Colonic mucosa (tissue), 4 donors: ENCODE results near the gene S100A8. TPM values are rescaled to one million over a fixed set of nuclear protein-coding genes. Genes with fewer than 3 reads are reported as not detected.
"Not testable (repeated sequence)": the region's sequence is repeated elsewhere in the genome, so short reads cannot be mapped to it uniquely, and the experiment has no call there.

ENCODE experiments used
- DNase-seq: peaks from one replicate; pipeline ENCODE4 v3.0.0-alpha.2; 2020
- H3K27ac ChIP-seq: fragments of 200-600 bp; one replicate; pipeline ENCODE4 v1.8.0; 2021
- H3K27me3 ChIP-seq: fragments of 200-600 bp; one replicate; pipeline ENCODE4 v1.8.0; 2021
- H3K36me3 ChIP-seq: fragments of 200-600 bp; one replicate; pipeline ENCODE4 v1.8.0; 2021
- H3K4me1 ChIP-seq: fragments of 200-600 bp; one replicate; pipeline ENCODE4 v1.8.0; 2021; ENCODE audit warnings: mild to moderate bottlenecking
- H3K4me3 ChIP-seq: fragments of 200-600 bp; one replicate; pipeline ENCODE4 v1.8.0; 2021
- H3K9ac ChIP-seq, 2 donors: one replicate each; pipeline ENCODE4 v1.7.0; 2013; ENCODE audit warnings: control low read depth in 2 of 2, low read depth in 2 of 2, low read length in 2 of 2
- H3K9me3 ChIP-seq: fragments of 200-600 bp; one replicate; pipeline ENCODE4 v1.8.0; 2021
- intact Hi-C: fragments of 100-400 bp; cut with DNase I; formaldehyde crosslinking; loops from one replicate; pipeline ENCODE4 v1.14.1; 2022
- total RNA-seq, 2 donors: library from RNA; stranded (reverse); fragmentation: NEBNext Ultra II Directional in 1 of 2; extraction: Animal tissue kit (Norgen Biotek cat#: 25700) in 1 of 2; gene quantifications; one replicate each; pipeline ENCODE4 v1.2.1, GENCODE V29; 2021
- TF ChIP-seq, protein P1 (sequence below): fragments of 200-600 bp; IDR thresholded peaks from one replicate; pipeline ENCODE4 v1.8.0; 2022; ENCODE audit warnings: antibody characterized with exemption, mild to moderate bottlenecking
- donor health status: healthy.
- donor health status: DM: no; HTN: no; CAD: no.
- donor health status: DM: no; HTN: no; CAD: no.

S100A8 gene
- total RNA-seq, 2 donors from 2014 or later = 0.79 to 6.9 TPM

GRCh38 chr1:153422450-153423068 lies 31.7 kb upstream of the S100A8 start:
- H3K4me1 ChIP-seq = no peaks in the 10 kb centered on the region
- H3K4me3 ChIP-seq = no peak overlapping the region
- no peak overlapping the region for H3K27ac ChIP-seq
- no peaks in the 10 kb centered on the region for H3K36me3 ChIP-seq
- H3K27me3 ChIP-seq = peaks cover 4% of the 10 kb centered on the region
- peak; percentile 74 for DNase-seq
- intact Hi-C loops = no loop called here
- no peak overlapping the region for H3K9ac ChIP-seq
- no peaks in the 10 kb centered on the region for H3K9me3 ChIP-seq
- TF ChIP-seq, protein P1, sequence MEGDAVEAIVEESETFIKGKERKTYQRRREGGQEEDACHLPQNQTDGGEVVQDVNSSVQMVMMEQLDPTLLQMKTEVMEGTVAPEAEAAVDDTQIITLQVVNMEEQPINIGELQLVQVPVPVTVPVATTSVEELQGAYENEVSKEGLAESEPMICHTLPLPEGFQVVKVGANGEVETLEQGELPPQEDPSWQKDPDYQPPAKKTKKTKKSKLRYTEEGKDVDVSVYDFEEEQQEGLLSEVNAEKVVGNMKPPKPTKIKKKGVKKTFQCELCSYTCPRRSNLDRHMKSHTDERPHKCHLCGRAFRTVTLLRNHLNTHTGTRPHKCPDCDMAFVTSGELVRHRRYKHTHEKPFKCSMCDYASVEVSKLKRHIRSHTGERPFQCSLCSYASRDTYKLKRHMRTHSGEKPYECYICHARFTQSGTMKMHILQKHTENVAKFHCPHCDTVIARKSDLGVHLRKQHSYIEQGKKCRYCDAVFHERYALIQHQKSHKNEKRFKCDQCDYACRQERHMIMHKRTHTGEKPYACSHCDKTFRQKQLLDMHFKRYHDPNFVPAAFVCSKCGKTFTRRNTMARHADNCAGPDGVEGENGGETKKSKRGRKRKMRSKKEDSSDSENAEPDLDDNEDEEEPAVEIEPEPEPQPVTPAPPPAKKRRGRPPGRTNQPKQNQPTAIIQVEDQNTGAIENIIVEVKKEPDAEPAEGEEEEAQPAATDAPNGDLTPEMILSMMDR = no peak

DNA sequence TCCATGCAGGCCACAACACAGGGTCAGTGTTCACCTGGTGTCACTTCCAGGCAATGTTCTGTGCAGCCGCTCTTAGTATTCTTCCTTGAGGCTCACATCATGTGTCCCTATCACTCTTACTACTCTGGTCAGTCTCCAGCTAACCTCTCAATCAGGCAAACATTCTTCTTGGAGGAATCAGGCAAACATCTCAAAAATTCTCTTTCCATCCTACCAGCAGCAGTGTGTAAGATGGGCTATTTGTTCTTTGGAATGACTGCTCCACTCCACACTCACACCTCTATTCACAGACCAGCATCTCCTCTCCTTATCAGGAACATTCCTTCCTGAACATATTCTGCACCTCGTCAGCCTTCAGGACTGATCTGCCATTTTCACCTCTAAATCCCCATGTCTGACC lies 29.4 kb upstream of the S100A8 start:
- no peak for DNase-seq
- TF ChIP-seq, protein P1 = no peak
- no peak overlapping the region for H3K9ac ChIP-seq
- H3K27ac ChIP-seq = no peak overlapping the region
- no peaks in the 10 kb centered on the region for H3K36me3 ChIP-seq
- intact Hi-C loops = no loop called here
- no peaks in the 10 kb centered on the region for H3K9me3 ChIP-seq
- no peaks in the 10 kb centered on the region for H3K4me1 ChIP-seq
- no peak overlapping the region for H3K4me3 ChIP-seq
- H3K27me3 ChIP-seq = peaks cover 4% of the 10 kb centered on the region

DNA sequence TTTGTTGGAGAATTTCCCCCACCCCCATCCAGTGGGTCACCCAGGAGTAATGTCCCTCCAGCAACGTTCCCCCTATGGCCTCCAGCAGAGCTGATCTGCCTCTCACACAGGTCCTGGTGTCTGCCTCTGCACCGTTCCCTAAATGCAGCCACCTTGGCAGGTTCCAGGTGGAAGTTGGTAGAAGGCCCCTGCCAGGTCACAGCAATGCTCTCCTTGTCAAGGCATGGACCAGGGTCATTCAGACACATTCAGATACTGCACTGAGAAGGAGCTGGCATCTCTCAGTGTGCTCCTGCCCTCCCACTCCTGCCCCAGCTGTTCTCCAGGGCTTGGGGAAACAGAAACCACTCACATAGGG lies 28.5 kb upstream of the S100A8 start:
- H3K9me3 ChIP-seq, H3K9ac ChIP-seq, H3K36me3 ChIP-seq, H3K27me3 ChIP-seq, intact Hi-C loops, H3K4me3 ChIP-seq, DNase-seq, H3K4me1 ChIP-seq, H3K27ac ChIP-seq: not testable (repeated sequence)

DNA sequence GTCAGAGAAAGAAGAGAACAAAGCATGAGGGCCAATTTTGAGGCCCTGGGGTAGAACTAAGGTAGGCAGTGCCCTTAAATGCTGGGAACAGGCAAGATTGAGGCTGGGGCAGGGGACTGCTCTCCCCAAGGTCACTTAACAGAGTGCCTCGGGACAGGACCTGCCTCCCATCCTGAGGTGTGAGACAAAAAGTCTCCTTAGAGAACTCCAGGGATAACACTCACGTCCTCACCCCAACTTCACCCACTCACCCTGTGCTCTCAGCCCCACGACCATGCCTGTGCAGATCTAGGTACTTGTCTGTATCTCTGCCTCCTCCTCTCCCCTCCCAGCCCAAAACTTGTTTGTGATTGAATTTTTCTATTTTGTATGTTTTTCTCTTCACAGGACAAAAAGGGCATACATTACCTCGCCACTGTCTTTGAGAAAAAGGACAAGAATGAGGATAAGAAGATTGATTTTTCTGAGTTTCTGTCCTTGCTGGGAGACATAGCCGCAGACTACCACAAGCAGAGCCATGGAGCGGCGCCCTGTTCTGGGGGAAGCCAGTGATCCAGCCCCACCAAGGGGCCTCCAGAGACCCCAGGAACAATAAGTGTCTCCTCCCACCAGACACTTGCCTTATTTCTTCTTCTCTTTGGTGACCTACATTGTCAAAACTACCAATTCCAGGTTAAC lies 28.0 kb upstream of the S100A8 start:
- H3K27me3 ChIP-seq, H3K4me1 ChIP-seq, H3K9me3 ChIP-seq, H3K4me3 ChIP-seq, DNase-seq, H3K9ac ChIP-seq, H3K36me3 ChIP-seq, intact Hi-C loops, H3K27ac ChIP-seq: not testable (repeated sequence)

DNA sequence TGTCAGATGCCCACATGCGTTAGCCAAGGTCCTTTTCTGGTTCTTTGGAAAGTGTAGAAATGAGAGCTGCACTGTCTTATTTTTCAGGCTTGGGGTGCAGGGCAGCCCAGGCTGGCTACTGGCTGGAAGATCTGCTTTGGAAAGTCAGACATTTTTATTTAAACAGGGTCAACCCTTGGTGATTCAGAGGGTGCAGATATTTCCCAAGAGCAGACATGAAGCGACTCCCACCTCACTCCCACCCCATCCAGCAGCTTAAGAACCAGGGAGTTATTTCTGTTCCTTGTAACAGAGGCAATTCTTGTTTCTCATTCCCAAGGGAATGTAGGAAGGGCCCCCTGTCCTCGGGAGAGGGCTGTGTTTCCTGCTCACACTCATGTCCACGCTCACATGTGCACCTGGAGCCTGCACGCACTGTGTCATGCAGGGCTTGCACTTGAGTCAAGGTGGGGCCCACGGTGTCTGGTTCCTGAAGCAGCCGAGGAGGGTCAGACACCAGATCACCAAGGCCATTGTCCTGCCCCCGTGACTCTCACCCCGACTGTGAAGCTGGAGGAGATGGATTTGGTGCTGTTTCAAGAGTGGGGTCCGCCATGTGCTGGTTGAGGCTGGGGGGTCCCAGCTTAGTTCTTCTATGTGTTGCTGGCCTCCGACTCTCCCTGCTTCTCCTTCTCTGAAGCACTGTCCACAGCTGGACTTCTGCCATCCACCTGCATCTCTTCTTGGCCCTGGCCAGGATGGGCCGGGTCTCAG lies 26.4 kb upstream of the S100A8 start:
- H3K36me3 ChIP-seq = no peaks in the 10 kb centered on the region
- no peak overlapping the region for H3K4me3 ChIP-seq
- DNase-seq = no peak
- no peak overlapping the region for H3K27ac ChIP-seq
- no peak overlapping the region for H3K9ac ChIP-seq
- TF ChIP-seq, protein P1 = no peak
- no peaks in the 10 kb centered on the region for H3K4me1 ChIP-seq
- intact Hi-C loops = no loop called here
- H3K9me3 ChIP-seq = no peaks in the 10 kb centered on the region
- H3K27me3 ChIP-seq = no peaks in the 10 kb centered on the region

- Histone ChIP-seq H3K4me3 (no peak within 1 kb of the TSS), H3K27me3 (no peaks in the 10 kb centered on the region), H3K36me3 (no peaks in the 10 kb centered on the region), H3K4me1 (no peaks in the 10 kb centered on the region), H3K9ac (no peak within 1 kb of the TSS), H3K9me3 (no peaks in the 10 kb centered on the region), H3K27ac (no peak within 1 kb of the TSS)
- TF ChIP-seq, protein P1 = no peak
- intact Hi-C loops = no loop called here
- no peak for DNase-seq
These were observed 25.1 kb upstream of the S100A8 start, which contains the start of gene S100A7A for GRCh38 chr1:153415850-153416570. Gene S100A7A (plus strand): TSS chr1:153416520. CDS start chr1:153418083, 1,563 bp downstream.

DNA sequence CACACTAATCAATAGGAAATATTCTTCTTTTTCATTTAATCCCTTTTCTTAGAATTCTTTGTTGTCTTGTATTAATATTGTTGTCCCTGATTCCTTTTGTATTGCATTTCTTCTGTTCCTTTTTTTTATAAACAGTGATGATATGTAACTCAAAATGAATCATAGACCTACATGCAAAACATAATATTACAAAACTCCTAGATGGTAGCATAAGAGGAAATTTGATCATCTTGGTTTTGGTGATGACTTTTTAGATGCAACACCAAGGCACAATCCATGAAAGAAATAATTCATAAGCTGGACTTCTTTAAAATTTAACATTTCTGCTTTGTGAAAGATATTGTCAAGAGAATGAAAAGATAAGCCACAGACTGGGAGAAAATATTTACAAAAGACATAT lies 23.1 kb upstream of the S100A8 start:
- intact Hi-C loops, H3K36me3 ChIP-seq, H3K4me1 ChIP-seq, H3K9me3 ChIP-seq, H3K27me3 ChIP-seq, DNase-seq, H3K27ac ChIP-seq, H3K4me3 ChIP-seq, H3K9ac ChIP-seq: not testable (repeated sequence)

GRCh38 chr1:153407274-153407673 lies 16.4 kb upstream of the S100A8 start:
- intact Hi-C loops = loop anchor here (10.0 kb wide), 1 partner anchor 52 kb away; the partner anchor contains the start of gene S100A9
- DNase-seq, H3K4me3 ChIP-seq, H3K36me3 ChIP-seq, H3K9ac ChIP-seq, H3K4me1 ChIP-seq, H3K9me3 ChIP-seq, H3K27ac ChIP-seq, H3K27me3 ChIP-seq: not testable (repeated sequence)
